GM10847 (cell line): ENCODE data around the gene RGS10.

Source experiments
- POLR2A ChIP-seq: IDR thresholded peaks from 2 replicates; pipeline ENCODE4 v1.6.1; 2011; ENCODE audit not compliant: insufficient read length; ENCODE audit errors: extremely low read depth

RGS10 gene

DNA sequence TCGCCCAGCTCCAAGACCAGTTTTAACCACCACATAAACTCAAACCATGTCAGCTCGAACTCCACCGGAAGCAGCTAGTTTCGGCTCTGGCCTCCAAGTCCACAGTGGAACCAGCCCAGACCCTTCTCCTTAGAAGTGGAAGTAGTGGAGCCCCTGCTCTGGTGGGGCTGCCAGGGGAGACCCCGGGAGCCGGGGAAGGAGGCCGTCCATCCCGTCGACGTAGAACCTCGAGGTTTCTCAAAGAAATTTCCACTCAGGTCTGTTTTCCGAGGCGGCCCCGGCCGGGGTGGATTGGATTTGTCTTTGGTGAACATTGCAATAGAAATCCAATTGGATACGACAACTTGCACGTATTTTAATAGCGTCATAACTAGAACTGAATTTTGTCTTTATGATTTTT, 87.5 kb downstream of the RGS10 start:
- no peak for TF ChIP-seq POLR2A

- no peak for TF ChIP-seq POLR2A
These were observed 88.2 kb downstream of the RGS10 start for GRCh38 chr10:119454316-119454715.

DNA sequence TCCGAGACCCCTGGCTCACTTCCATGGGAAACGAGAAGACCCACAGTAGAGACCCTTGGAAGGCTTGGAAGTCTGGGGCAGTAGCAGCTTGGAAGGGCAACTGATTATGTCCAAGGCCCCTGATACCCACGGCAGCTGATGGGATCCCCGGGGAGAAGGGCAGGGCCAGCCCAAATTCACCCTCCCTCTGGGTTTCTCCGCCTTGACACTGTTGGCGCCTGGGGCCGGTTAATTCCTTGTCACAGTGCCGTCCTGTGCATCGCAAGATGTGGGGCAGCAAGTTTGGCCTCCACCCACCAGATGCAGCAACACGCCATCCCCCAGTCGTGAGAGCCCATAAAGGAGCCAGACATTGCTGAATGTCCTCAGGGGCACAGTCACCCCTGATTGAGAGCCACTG, 89.2 kb downstream of the RGS10 start:
- TF ChIP-seq POLR2A, result no peak

GRCh38 chr10:119452396-119452795, 90.1 kb downstream of the RGS10 start:
- no peak for TF ChIP-seq POLR2A

DNA sequence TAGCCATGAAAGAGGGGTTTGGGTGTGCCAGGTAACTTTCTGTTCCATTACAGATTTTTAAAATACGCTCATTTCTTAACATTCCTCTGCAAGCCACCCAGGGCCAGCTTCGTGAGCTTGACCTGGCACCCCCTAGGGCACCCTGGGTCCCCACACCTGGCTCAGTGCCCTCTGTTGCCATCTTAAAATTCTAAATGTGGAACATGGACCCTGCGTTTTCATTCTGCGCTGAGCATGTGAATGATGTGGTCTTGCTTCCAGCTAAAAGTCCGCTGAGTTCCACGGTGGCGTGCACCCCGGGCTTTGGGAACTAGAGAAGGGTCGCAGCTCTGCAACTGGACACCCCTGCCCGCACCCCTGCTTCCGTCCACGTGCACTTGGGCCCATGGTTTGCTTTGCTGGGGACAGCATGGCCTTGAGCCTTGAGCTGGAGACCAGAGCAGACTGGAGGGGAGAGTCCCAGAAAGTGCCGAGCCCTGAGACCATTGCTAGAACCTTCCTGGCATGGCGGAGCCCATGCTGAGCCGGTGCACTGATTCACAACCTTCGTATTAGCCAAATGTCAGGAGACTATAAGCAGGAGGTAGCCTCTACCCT, 91.1 kb downstream of the RGS10 start:
- TF ChIP-seq POLR2A, result no peak

- no peak for TF ChIP-seq POLR2A
These were observed 91.8 kb downstream of the RGS10 start for GRCh38 chr10:119450606-119451299.
